H1 (cell line): Measurements from ENCODE around the gene IGFL2. TPM values are rescaled to one million over a fixed set of nuclear protein-coding genes. Genes with fewer than 3 reads are reported as not detected.
"Not testable (repeated sequence)": the region's sequence is repeated elsewhere in the genome, so short reads cannot be mapped to it uniquely, and the experiment has no call there.

Experiments used
- CTCF ChIA-PET: fragments of 300-600 bp; sonication (Branson Sonifier 250); formaldehyde crosslinking; loops from one replicate; lab custom pipeline; 2021; ENCODE audit not compliant: partially characterized antibody; lab: Charles Lee
- POLR2A ChIA-PET: fragments of 300-600 bp; sonication (Branson Sonifier 250); formaldehyde crosslinking; loops from one replicate; lab custom pipeline; 2021; ENCODE audit warnings: inconsistent platforms; ENCODE audit not compliant: partially characterized antibody; lab: Charles Lee
- DNase-seq, 2 experiments: peaks; one replicate each; pipeline versions ENCODE4 v3.0.0 to v3.0.0-alpha.2; 2010 to 2022; ENCODE audit warnings: low spot score in 2 of 2, low read depth in 1 of 2, mixed read lengths in 1 of 2
- FAIRE-seq: peaks from 2 replicates; lab custom pipeline; 2011; peaks lifted over from hg19 to GRCh38; lab: Jason Lieb, UNC
- H2AFZ ChIP-seq: 2 replicates; pipeline ENCODE4 v1.8.1; 2012; ENCODE audit warnings: low read length, inconsistent platforms
- H2AK5ac ChIP-seq: 2 replicates; pipeline ENCODE4 v1.6.1; 2013; ENCODE audit warnings: low read depth, low read length
- H2BK120ac ChIP-seq: replicated peaks from 2 replicates; pipeline ENCODE3; 2013; ENCODE audit warnings: low read depth, low read length, inconsistent platforms
- H2BK12ac ChIP-seq: 2 replicates; pipeline ENCODE4 v1.6.1; 2013; ENCODE audit warnings: low read depth, low read length
- H2BK15ac ChIP-seq: 2 replicates; pipeline ENCODE4 v1.6.1; 2013; ENCODE audit warnings: low read length
- H2BK20ac ChIP-seq: 2 replicates; pipeline ENCODE4 v1.6.1; 2013; ENCODE audit warnings: low read length
- H2BK5ac ChIP-seq: 2 replicates; pipeline ENCODE4 v1.6.1; 2013; ENCODE audit warnings: low read depth, low read length
- H3K14ac ChIP-seq: 2 replicates; pipeline ENCODE4 v1.6.1; 2013; ENCODE audit warnings: inconsistent platforms; ENCODE audit not compliant: insufficient read length
- H3K18ac ChIP-seq: 2 replicates; pipeline ENCODE4 v1.6.1; 2013; ENCODE audit warnings: low read length; ENCODE audit errors: extremely low read depth
- H3K23ac ChIP-seq: 2 replicates; pipeline ENCODE4 v1.6.1; 2013; ENCODE audit warnings: inconsistent platforms; ENCODE audit not compliant: insufficient read length
- H3K23me2 ChIP-seq: 2 replicates; pipeline ENCODE4 v1.6.1; 2013; ENCODE audit warnings: low read depth, low read length
- H3K27ac ChIP-seq: 2 replicates; pipeline ENCODE4 v1.6.1; 2011; ENCODE audit warnings: low read depth, low read length, inconsistent platforms
- H3K27me3 ChIP-seq, 4 experiments: replicated peaks in 1 of 4; 1 replicate in 1 of 4; 2 replicates in 3 of 4; pipeline versions ENCODE4 v1.6.1 to v1.8.1; 2011 to 2013; ENCODE audit warnings: low read length in 3 of 4, mild to moderate bottlenecking in 3 of 4, inconsistent platforms in 2 of 4, mixed read lengths in 2 of 4, moderate library complexity in 1 of 4; ENCODE audit not compliant: control insufficient read depth in 3 of 4, insufficient read depth in 3 of 4; ENCODE audit errors: extremely low read depth in 1 of 4
- H3K36me3 ChIP-seq, 4 experiments: 2 replicates each; pipeline versions ENCODE4 v1.6.1 to v1.8.1; 2011 to 2013; ENCODE audit warnings: mild to moderate bottlenecking in 4 of 4, low read length in 3 of 4, moderate library complexity in 2 of 4, control low read depth in 1 of 4, inconsistent platforms in 1 of 4; ENCODE audit not compliant: insufficient read depth in 4 of 4, control insufficient read depth in 2 of 4
- H3K4ac ChIP-seq: replicated peaks from 2 replicates; pipeline ENCODE3; 2013; ENCODE audit warnings: low read length, low read depth, mixed read lengths, inconsistent platforms; ENCODE audit not compliant: insufficient read length
- H3K4me1 ChIP-seq, 4 experiments: replicated peaks in 1 of 4; 1 replicate in 1 of 4; 2 replicates in 3 of 4; pipeline versions ENCODE4 v1.6.1 to v1.8.1; 2011 to 2013; ENCODE audit warnings: low read length in 3 of 4, inconsistent platforms in 2 of 4, mixed read lengths in 1 of 4; ENCODE audit not compliant: insufficient read depth in 4 of 4, control insufficient read depth in 3 of 4
- H3K4me2 ChIP-seq, 2 experiments: 2 replicates each; pipeline versions ENCODE4 v1.6.1 to v1.8.1; 2011 to 2013; ENCODE audit warnings: low read depth in 2 of 2, low read length in 2 of 2, control low read depth in 1 of 2, inconsistent platforms in 1 of 2, mild to moderate bottlenecking in 1 of 2; ENCODE audit not compliant: insufficient read depth in 1 of 2
- H3K4me3 ChIP-seq, 4 experiments: fragments of 200-600, 300-600 bp in 1 of 4; sonication (generic), shearing (Covaris generic), sonication (Bioruptor Twin) in 1 of 4; 2 replicates each; pipeline versions ENCODE4 v1.5.1 to v1.8.1; 2011 to 2016; ENCODE audit warnings: low read length in 4 of 4, low read depth in 3 of 4, control low read depth in 2 of 4, inconsistent platforms in 2 of 4, mild to moderate bottlenecking in 2 of 4, mixed read lengths in 1 of 4, moderate library complexity in 1 of 4; ENCODE audit not compliant: insufficient read depth in 2 of 4; ENCODE audit errors: extremely low read depth in 1 of 4
- H3K56ac ChIP-seq: replicated peaks from 2 replicates; pipeline ENCODE3; 2013; ENCODE audit warnings: low read depth, mild to moderate bottlenecking, mixed read lengths, low read length, inconsistent platforms; ENCODE audit not compliant: insufficient read length
- H3K79me1 ChIP-seq: 2 replicates; pipeline ENCODE4 v1.6.1; 2013; ENCODE audit warnings: low read depth, low read length, control low read depth
- H3K79me2 ChIP-seq, 2 experiments: 2 replicates each; pipeline versions ENCODE4 v1.6.1 to v1.8.1; 2012 to 2013; ENCODE audit warnings: low read length in 2 of 2, mild to moderate bottlenecking in 2 of 2, inconsistent platforms in 1 of 2; ENCODE audit not compliant: insufficient read depth in 2 of 2, control insufficient read depth in 1 of 2
- H3K9ac ChIP-seq, 4 experiments: replicated peaks in 1 of 4; 1 replicate in 1 of 4; 2 replicates in 3 of 4; pipeline versions ENCODE4 v1.6.1 to v1.8.1; 2011 to 2013; ENCODE audit warnings: low read depth in 3 of 4, low read length in 3 of 4, control low read depth in 2 of 4, mild to moderate bottlenecking in 2 of 4, moderate library complexity in 2 of 4, inconsistent platforms in 1 of 4; ENCODE audit errors: extremely low read depth in 1 of 4
- H3K9me3 ChIP-seq, 2 experiments: 2 replicates each; pipeline versions ENCODE4 v1.6.1 to v1.8.1; 2012 to 2013; ENCODE audit warnings: mild to moderate bottlenecking in 2 of 2, moderate library complexity in 2 of 2, control low read depth in 1 of 2, inconsistent platforms in 1 of 2, low read depth in 1 of 2, low read length in 1 of 2, mixed read lengths in 1 of 2; ENCODE audit not compliant: insufficient read depth in 2 of 2
- H4K20me1 ChIP-seq, 2 experiments: replicated peaks in 1 of 2; 2 replicates each; pipeline versions ENCODE3 to v1.8.1; 2011 to 2013; ENCODE audit warnings: inconsistent platforms in 2 of 2, low read length in 2 of 2, mild to moderate bottlenecking in 1 of 2; ENCODE audit not compliant: insufficient read depth in 2 of 2, control insufficient read depth in 1 of 2
- H4K5ac ChIP-seq: 2 replicates; pipeline ENCODE4 v1.6.1; 2013; ENCODE audit warnings: low read length, low read depth, mixed read lengths, inconsistent platforms; ENCODE audit not compliant: insufficient read length
- H4K8ac ChIP-seq: 2 replicates; pipeline ENCODE4 v1.8.0; 2013; ENCODE audit warnings: mild to moderate bottlenecking, moderate library complexity, low read length, inconsistent platforms; ENCODE audit not compliant: insufficient read depth; ENCODE audit errors: extremely low read depth
- H4K91ac ChIP-seq: replicated peaks from 2 replicates; pipeline ENCODE3; 2013; ENCODE audit warnings: low read length, mixed read lengths, inconsistent platforms; ENCODE audit not compliant: insufficient read length
- KDM4A ChIP-seq: IDR thresholded peaks from one replicate; pipeline ENCODE4 v1.7.1; 2012; ENCODE audit warnings: low read depth, mild to moderate bottlenecking, moderate library complexity, low read length, inconsistent platforms; ENCODE audit not compliant: severe bottlenecking
- WGBS, 2 experiments: shearing (Covaris generic) in 1 of 2; methylation state at CpG; one replicate each; pipeline versions ENCODE4 v1.1.6 to v1.1.7; 2013 to 2015; ENCODE audit warnings: low lambda C conversion rate in 2 of 2, mixed read lengths in 2 of 2, inconsistent platforms in 1 of 2, low coverage in 1 of 2, missing lambda C conversion rate in 1 of 2; ENCODE audit not compliant: insufficient replicate concordance in 2 of 2, insufficient coverage in 1 of 2, insufficient read length in 1 of 2; ENCODE audit errors: extremely low coverage in 1 of 2, missing lambda C conversion rate in 1 of 2; 5-methylcytosine and 5-hydroxymethylcytosine counted together
- polyA plus RNA-seq, 7 experiments: library from polyadenylated mRNA; depleted of rRNA in 3 of 7; stranded (reverse) in 5 of 7; unstranded in 2 of 7; fragments of >200 nt in 5 of 7; fragments of 200-250 nt in 2 of 7; gene quantifications; 1 replicate in 5 of 7; 2 replicates in 1 of 7; 4 replicates in 1 of 7; pipeline versions ENCODE4 v1.2.1 to v1.2.3, GENCODE V29; 2011 to 2013; ENCODE audit warnings: missing spikeins in 2 of 7, mixed read lengths in 2 of 7
- total RNA-seq: library from RNA; stranded (reverse); fragmentation: NEBNext Ultra II Directional; extraction: Animal tissue kit (Norgen Biotek cat#: 25700); gene quantifications from 2 replicates; pipeline ENCODE4 v1.2.1, GENCODE V29; 2021

Gene IGFL2
- total and polyA plus RNA-seq, 2 of the 8 experiments (the other 6 are each of a cell fraction or from before 2014, with no cell fraction given): not detected

DNA sequence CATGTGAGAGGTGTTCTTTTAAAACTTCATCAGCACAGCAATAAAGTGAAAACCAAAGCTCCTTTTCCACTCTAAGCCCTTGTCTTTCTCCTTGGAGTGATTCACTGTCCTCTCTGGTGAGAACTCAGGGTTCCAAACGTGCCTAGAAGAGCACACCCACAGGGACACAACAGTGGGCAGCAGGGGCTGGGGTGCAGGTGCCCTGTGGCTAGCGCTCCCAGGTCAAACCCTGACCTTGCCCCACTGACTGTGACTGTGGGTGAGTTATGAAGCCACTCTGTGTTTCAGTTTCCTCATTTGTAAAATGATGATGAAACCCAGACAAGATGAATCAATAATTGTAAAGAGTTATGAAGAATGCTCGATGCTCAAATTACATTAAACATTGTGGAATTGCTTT, 43.9 kb downstream of the IGFL2 start (continued):
- TF ChIP-seq KDM4A: no peak

- POLR2A ChIA-PET, H2BK120ac ChIP-seq, H4K91ac ChIP-seq, H2BK15ac ChIP-seq, H3K9me3 ChIP-seq, H3K4me3 ChIP-seq, H2BK5ac ChIP-seq, H3K36me3 ChIP-seq, H3K23me2 ChIP-seq, DNase-seq, H3K79me1 ChIP-seq, H4K20me1 ChIP-seq, H3K79me2 ChIP-seq, H2AK5ac ChIP-seq, H3K9ac ChIP-seq, H3K14ac ChIP-seq, H2AFZ ChIP-seq, H3K4me1 ChIP-seq, H3K4me2 ChIP-seq, H2BK12ac ChIP-seq, H3K27ac ChIP-seq, FAIRE-seq, H4K5ac ChIP-seq, H3K4ac ChIP-seq, H3K27me3 ChIP-seq, H4K8ac ChIP-seq, H3K23ac ChIP-seq, H3K56ac ChIP-seq, H3K18ac ChIP-seq, H2BK20ac ChIP-seq: not testable (repeated sequence)
- 97% methylated on average over 5 of the region's 5 CpGs; no CpG with 5 or more reads in 1 of the 2 experiments for WGBS, 2 experiments
- CTCF ChIA-PET: interaction anchor here (1.8 to 4.9 kb wide), 5 partner anchors 73 to 114 kb away, joined by 5 to 143 read pairs (median 13); no protein-coding TSS in a partner anchor
These were observed 44.6 kb downstream of the IGFL2 start for GRCh38 chr19:46192626-46192991.
